Measurements from ENCODE around the gene SLC25A6.

GRCh38 chrX:1386338-1387127, 5.4 kb downstream of the SLC25A6 start:
- TF ChIP-seq EZH2 (IDR thresholded peaks at IDR 0.05; ENCODE audit: low read depth), result no peak
- TF ChIP-seq, protein P1, sequence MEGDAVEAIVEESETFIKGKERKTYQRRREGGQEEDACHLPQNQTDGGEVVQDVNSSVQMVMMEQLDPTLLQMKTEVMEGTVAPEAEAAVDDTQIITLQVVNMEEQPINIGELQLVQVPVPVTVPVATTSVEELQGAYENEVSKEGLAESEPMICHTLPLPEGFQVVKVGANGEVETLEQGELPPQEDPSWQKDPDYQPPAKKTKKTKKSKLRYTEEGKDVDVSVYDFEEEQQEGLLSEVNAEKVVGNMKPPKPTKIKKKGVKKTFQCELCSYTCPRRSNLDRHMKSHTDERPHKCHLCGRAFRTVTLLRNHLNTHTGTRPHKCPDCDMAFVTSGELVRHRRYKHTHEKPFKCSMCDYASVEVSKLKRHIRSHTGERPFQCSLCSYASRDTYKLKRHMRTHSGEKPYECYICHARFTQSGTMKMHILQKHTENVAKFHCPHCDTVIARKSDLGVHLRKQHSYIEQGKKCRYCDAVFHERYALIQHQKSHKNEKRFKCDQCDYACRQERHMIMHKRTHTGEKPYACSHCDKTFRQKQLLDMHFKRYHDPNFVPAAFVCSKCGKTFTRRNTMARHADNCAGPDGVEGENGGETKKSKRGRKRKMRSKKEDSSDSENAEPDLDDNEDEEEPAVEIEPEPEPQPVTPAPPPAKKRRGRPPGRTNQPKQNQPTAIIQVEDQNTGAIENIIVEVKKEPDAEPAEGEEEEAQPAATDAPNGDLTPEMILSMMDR (conservative IDR thresholded peaks at IDR 0.05), result no peak
